Bone marrow (tissue), 2 donors: ENCODE results near the gene MEX3D.
"Not testable (repeated sequence)": the region's sequence is repeated elsewhere in the genome, so short reads cannot be mapped to it uniquely, and the experiment has no call there.

Experiments
- DNase-seq, 2 donors: peaks; one replicate each; lab custom pipeline; 2025; lab: John Stamatoyannopoulos, UW

MEX3D gene

DNA sequence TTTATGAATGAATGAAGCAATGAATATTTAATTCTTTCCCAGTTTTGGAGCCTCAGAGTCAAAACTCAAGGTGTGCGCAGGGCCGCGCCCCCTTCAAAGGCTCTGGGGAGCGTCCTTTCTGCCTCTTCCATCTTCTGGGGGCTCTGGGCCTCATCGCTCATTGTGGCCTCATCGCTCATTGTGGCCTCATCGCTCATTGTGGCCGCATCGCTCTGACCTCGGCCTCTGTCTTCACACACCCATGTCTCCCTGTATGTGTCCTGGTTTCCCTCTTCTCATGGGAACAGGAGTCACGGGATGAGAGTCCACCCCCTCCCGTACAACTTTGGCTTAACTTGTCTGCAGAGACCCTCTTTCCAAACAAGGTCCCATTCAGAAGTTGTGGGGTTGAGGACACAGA, 3.2 kb upstream of the MEX3D start:
- no peak for DNase-seq

DNA sequence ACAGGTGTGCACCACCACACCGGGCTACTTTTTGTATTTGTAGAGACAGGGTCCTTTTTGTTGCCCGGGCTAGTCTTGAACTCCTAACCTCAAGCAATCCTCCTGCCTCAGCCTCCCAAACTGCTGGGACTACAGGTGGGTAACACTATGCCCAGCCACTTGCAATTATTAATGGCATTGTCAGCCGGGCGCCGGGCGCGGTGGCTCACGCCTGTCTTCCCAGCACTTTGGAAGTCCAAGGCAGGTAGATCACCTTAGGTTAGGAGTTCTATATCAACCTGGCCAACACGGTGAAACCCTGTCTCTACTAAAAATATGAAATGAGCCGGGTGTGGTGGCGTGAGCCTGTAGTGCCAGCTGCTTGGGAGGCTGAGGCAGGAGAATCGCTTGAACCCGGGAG, 2.7 kb upstream of the MEX3D start:
- DNase-seq = no peak

DNA sequence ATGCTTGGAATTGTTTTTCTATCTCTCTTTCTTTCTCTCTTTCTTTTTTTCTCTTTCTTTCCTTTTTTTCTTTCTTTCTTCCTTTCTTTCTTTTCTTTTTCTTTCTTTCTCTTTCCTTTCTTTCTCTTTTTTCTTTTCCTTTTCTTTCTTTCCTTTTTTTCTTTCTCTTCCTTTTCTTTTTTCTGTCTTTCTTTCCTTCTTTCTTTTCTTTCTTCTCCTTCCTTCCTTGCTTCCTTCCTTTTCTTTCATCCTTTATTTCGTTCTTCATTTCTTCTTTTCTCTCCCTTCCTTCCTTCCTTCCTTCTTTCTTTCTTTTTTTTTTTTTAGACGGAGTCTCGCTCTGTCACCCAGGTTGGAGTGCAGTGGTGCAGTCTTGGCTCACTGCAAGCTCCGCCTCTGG, 1.9 kb upstream of the MEX3D start:
- DNase-seq = no peak

DNA sequence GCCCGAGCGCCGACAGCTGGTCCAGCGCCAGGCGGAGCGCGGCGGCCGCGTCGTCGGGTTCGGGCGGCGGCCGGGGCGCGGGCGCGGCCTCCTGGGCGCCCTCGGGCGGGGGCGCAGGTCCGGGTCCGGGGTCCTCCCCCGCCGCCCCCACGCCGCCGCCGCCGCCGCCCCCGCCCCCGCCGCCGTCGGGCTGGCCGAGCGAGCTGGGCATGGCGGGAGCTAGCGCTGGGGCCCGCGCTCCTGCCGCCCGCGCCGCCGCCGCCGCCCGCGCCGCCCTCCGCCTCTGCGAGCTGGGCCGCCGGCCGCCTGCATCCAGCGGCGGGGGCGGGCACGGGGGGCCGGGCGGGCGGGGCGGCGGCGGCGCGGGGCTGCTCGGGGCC, 287 bp downstream of the MEX3D start:
- no peak for DNase-seq

DNA sequence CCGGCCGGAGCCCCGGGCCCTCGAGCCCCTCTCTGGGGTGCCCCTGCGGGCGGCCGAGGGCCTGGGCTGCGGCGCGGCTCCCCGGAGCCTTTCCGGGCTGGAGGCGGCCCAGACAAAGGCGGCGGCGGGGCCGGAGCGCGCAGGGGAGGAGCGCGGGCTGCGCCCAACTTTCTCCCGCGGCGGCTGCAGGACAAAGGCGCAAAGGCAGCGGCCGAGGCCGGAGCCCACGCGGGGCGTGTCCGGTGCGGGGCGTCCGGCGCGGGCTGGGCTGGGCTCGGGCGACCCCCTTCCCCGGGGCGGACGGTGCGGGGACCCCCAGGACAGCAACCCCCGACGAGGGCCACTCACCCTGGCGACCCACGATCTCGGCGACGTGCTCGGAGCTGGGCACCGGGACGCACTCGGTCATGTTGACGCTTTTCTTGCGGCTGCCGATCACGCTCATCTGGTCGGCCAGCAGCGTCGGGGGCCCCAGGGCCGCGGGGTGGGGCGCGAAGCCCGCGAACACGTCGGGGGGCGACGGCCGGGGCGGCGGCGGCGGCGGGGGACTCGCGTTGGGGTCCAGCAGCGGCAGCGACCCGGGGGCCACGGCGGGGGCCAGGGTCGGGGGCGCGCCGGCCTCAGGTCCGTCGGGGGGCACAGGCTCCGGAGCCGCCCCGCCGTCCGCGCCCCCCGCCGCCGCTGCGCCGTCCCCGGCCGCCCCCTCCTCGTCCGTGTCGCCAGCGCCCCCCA, 843 bp downstream of the MEX3D start:
- no peak for DNase-seq

DNA sequence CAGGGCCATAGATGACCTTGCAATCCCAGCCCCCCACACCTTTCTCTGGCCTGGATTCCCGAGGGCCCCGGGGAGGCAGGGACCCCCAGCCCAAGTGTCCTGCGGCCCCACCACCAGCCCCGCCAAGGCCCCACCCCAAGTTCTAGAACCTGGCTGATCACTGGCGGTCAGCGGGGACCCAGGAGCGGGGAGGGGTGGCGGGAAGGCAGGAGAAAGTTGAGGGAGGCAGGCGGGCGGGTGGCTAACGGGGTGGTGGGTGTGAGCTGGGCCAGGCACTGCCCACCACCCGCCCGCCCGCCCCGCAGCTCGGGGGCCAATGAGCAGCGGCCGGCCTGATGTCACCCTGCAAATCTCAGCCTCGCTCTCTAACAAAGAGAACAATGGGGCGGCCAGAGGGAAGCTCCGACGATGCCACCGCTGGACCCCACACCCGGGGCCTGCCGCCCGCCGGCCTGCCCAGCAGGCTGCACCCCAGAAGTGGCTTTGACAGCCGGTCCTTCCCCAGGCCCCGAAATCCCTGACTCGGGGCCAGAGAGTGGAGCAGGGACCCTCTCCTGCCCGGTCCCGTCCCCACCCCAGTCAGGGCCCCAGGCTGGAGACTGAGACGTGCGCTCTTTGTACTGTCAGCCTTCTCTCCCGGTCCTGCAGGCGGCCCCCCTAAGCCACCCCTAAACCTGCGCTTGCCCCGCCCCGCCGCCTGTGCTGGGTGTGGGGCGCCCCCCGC, 1.6 kb downstream of the MEX3D start:
- no peak for DNase-seq

DNA sequence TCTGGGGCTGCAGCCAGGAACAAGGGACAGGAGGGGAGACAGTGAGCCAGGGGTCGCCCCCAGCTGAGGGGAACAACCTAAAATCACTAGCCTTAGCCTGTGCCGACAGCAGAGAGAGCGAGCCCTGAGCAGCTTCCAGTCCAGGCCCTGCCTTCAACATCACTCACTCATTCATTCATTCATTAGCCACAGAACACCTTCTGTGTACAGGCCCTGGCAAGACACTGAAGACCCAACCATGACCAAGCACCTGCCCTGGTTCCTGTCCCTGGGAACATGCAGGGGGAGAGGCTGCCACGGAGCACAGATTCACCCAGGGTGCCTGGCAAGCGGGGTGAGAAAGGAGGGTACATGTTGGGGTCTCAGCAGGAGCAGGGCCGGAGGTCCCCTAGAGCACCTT, 4.9 kb downstream of the MEX3D start:
- DNase-seq = no peak

DNA sequence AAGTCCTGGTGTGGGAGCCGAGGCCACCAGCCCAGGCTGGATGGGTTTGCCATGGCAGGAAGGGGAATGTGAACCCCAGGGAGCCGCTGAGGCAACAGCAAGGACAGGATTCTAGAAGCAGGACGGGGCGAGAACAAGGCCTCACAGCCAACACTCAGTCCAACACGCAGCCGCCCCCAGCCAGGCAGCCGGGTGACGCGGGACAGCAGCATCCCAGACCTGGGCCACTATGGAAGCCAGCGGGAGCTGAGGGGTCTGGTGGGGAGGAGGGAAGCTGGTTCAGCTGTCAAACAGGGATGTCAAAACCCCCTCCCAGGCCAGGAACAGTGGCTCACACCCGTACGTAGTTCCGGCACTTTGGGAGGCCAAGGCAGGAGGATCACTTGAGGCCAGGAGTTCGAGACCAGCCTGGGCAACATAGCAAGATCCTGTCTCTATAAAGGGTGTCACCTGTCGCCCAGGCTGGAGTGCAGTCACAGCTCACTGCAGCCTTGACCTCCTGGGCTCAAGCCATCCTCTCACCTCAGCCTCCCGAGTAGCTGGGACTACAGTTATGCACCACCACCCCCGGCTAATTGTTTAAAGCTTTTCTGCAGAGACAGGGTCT, 6.8 kb downstream of the MEX3D start:
- no peak for DNase-seq

DNA sequence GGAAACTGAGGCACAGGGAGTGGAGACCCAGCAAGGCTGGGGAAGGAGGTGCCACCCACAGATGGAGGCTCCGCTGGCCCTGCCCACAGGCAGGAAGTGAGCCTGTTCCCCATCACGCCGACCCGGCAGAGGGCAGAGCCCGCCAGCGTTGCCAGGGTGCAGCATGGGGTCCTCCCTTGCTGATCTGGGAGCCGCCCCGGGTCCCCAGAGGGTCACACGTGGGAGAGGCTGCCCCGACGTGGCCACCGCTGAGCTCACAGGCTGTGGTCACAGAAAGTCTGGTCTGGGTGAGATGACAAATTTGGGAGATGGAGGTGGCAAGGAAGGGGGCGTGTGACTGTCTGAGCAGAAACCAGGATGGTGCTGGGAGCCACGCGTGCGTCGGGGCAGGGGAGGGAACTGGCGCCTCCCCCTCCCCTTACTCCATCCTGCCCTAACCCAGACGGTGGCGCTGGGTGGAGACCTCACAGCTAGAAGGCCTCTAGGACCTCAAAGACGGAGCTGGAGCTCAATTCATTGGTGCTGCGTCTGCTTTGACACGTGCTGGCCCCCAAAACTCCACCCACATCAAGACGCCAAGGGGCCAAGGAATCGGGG, 7.7 kb downstream of the MEX3D start:
- no peak for DNase-seq

DNA sequence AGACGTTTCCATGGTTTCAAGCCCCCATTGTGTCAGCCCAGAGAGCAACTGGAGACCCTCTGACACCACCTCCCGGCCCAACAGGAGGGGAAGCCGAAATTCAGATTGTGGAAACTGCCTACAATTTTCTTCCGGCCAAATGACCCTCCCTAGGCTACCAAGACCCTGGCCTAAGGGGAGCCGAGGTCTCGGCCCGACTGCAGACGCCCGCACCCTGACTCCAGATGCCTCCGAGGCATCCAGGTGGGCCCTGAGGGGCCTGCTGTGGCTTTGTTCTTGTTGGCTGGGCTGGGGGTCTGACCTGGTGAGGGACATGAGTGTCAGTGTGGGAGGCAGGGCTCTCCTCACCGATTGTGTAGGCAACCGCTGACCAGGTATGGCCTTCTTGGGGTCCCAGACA, 9.6 kb downstream of the MEX3D start:
- no peak for DNase-seq

DNA sequence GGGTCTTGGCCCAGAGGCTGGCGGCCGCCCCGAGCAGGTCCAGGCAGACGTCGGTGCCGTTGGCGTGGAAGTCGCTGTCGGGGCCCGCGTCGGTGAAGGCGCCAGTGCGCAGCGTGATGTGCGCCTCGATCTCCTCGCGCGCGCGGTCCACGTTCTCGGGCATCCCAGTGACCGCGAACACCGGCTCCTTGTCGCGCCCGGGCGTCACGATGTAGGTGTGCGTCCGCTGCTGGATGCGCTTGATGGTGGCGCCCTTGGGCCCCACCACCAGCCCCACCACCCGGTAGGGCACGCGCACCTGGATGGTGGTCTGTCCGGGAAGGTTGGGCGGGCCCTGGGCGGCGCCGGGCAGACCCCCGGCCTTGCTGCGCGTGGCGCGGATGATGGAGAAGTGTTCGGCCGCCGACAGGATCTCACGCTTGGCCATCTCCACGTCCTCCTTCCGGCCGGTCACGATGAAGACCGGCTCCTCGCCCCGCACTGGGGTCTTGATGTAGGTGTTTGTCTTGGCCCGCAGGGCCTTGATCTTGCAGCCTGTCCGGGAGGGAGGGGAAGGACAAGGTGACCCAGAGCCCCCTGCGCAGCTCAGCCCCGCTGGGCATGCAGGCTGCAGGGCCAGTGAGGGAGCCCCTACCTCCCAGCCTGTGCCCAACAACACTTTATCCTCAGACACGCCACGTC, 11.6 kb downstream of the MEX3D start:
- no peak for DNase-seq

DNA sequence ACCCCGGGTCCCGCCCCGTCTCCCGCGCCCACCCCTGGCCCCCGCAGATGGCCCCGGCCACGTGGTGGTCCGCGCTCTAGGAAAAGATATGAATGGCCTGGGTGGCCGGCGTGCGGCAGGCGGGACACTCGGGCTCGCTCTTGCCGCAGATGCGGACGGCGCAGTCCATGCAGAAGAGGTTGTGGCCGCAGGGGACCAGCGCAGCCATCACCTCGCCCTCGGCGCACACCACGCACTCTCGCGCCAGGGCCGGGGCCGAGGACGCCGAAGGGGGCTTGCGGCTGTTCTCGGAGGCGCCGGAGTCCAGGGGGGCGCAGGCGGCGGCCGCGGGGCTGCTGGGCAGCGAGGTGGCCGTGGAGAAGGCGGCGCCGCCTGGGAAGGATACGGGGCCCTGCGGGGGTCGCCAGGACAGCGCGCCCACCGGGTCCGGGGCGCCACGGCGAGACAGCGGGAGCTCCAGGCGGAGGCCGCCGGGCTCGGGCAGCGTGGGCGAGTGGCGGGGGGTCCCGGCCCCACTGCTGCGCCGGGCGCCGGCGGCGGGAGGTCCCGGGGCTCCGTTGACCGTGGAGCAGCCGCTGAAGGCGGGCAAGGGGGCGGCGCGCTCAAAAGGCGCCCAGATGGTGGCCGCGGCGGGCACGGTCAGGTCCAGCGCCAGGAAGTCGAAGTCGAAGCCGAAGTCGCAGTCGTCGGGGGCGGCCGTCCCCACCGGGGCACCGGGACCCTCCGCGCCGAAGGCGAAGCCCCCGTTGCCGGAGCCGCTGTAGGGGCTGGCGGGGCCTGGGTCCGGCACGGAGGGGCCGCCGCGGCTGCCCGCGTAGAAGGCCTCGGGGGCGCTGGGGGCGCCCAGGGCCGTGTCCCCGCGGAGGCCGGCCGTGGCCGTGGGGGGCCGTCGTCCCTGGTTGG, 12.4 kb downstream of the MEX3D start:
- no peak for DNase-seq

DNA sequence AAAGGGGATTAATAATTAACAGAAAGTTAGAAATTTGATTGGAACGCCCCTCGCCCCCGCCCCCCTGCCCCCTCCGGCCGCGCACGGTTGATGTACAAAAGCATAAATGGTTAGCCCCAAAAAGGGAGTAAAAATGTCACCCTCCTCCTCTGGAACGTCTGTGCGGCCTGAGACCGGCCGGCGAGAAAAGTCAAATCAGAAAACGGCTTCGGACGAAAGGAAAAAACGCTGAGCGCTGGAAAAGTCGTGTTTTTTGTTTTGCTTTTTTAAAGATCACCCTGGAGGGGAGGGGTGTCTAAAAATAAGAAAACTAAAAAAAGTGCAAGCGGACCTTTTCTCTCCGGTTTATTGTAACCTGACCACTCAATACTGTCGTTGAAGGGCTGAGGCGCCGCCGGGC, 13.2 kb downstream of the MEX3D start:
- no peak for DNase-seq

DNA sequence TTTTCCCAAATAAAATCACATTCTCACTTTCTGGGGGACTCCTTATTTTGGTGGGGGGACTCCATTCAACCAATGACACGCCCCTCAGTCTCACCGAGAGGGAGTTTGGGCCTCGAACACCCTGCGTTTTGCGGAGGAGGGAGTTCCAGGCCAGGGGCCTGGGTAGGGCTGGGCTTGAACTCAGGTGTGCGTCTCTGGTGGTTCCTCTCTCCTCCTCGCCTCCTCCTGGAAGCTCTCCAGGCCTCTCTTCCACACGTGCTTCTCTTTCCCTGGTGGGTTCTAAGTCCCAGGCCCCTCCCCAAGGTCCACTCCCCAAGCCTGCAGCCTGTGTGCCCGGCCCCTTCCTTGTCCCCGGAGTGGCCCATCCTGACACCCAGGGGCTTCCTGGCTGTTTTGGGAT, 14.7 kb downstream of the MEX3D start:
- DNase-seq = no peak

DNA sequence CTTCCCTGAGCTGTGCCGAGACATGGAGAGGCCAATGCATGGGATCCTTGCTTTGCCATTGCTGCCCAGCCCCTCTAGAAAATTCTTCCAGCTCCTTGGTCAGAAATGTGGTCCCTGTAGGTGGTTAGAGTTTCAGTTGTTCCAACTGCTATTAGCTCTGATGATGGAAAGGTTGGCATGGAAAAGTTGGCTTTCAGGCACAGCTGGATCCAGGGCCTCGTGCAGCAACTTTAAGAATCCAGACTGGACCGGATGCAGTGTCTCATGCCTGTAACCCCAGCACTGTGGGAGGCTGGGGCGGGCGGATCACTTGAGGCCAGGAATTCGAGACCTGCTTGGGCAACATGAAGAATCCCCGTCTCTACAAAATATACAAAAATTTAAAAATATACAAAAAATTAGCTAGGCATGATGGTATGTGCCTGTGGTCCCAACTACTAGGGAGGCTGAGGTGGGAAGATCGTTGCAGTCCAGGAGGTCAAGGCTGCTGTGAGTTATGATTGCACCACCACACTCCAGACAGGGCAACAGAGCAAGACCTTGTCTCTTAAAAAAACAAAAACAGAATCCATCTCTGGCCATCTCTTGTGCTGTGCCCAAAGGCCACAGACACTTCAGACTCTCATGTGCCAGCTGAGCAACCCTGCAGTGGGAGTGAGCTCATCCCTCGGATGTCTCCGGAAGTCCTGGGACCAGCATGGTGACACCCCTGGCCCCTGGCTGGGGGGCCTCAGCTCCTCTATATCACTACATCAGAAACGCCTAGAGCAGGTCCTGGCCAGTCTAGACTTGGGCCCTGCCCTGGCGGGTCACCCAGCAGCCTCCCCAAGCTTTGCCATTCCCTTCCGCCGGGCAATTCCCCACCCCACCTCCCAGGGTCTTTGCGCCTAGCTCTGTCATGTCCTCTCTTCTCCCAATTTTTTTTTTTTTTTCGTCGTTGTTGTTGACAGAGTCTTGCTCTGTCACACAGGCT, 16.8 kb downstream of the MEX3D start:
- DNase-seq = no peak

DNA sequence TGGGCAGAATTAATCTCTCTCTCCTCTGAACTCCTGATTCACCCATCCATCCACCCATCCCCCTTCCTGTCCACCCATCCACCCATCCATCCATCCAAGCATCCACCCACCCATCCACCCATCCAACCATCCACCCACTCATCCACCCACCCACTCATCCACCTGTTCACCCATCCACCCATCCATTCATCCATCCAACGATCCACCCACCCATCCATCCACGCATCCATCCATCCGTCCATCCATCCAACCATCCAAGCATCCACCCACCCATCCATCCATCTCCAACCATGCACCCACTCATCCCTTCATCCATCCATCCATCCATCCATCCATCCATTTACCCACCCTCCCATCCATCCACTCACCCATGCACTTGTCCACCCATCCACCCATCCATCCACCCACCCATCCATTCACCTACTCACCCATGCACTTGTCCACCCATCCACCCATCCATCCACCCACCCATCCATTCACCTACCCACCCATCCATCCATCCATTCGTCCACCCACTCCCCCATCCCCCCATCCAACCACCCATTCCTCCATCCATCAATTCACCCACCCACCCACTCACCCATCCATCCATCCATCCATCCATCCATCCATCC, 18.7 kb downstream of the MEX3D start:
- no peak for DNase-seq

DNA sequence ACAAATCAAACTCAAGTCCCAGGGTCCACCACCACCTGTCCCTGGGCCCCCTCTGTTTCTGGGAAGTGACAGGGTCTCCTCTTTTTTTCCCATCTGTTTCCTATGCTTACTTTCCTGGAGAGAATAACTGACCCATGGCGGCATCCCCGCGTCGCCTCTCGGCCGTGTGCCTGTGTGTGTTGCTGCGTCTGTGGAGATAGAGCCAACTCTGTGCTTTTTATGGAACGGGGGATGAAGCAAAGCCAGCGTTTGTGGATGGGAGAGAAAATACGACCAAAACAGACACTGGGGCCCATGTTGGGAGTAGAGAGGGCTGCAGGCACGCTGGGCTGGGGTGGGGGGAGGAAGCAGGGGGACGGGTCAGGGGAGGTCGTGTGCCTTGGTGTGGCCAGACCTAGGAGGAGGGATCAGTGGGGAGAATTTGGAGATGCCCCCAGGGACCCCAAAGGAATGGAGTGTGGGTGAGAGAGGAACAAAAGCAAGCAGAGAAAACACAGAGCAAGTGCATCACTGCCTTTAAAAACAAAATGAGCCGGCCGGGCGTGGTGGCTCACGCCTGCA, 27.7 kb downstream of the MEX3D start:
- DNase-seq = no peak

DNA sequence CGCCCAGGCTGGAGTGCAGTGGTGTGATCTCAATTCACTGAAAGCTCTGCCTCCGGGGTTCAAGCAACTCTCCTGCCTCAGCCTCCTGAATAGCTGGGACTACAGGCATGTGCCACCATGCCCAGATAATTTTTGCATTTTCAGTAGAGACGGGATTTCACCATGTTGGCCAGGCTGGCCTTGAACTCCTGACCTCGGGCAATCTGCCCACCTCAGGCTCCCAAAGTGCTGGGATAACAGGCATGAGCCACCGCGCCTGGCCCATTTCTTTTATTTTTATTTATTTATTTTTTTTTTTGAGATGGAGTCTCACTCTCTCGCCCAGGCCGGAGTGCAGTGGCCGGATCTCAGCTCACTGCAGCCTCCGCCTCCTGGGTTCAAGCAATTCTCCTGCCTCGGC, 28.4 kb downstream of the MEX3D start:
- not testable (repeated sequence) for DNase-seq

DNA sequence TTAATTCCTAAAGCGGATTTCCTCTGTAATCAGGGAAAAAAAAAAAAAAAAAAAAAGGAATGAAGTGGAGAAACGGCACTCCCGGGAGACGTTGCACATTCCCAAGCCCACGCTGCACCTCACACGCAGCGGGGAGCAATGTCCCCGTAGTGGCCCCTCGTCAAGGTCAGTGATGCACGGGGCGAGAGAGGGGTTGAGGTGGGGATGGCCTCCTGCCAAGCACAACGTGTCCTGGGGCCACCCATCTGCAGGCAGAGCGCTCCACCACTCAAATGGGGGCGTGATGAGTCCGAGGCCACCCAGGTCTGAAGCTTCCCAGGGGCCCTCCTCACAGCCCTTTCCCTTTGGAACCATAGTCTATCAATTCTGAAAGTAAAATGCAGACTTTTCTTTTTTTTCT, 29.1 kb downstream of the MEX3D start:
- DNase-seq = no peak
